GDM1 (cell line): Measurements from ENCODE around the gene DBNDD2.

Source experiments
- DNase-seq: peaks from one replicate; lab custom pipeline; 2025; lab: John Stamatoyannopoulos, UW

Gene DBNDD2

GRCh38 chr20:45407783-45408645 is at the start of gene DBNDD2:
TSS of gene DBNDD2 (plus strand) at chr20:45408289. CDS start at chr20:45408468, 179 bp downstream.
- no peak for DNase-seq

GRCh38 chr20:45359069-45359405 is 49.1 kb upstream of the DBNDD2 start:
- no peak for DNase-seq

GRCh38 chr20:45359406-45360148 is 48.5 kb upstream of the DBNDD2 start:
- no peak for DNase-seq

GRCh38 chr20:45361793-45362192 is 46.3 kb upstream of the DBNDD2 start:
- DNase-seq, result peak; percentile 21

- DNase-seq, result peak; percentile 98
These were observed 45.1 kb upstream of the DBNDD2 start, which contains the start of gene SYS1 for GRCh38 chr20:45362804-45363610. TSS of gene SYS1 (plus strand) at chr20:45363156. CDS start at chr20:45363532, 376 bp downstream.

GRCh38 chr20:45363611-45364492 is 44.2 kb upstream of the DBNDD2 start:
- no peak for DNase-seq

- no peak for DNase-seq
These were observed 42.6 kb upstream of the DBNDD2 start for GRCh38 chr20:45365444-45365970.

- no peak for DNase-seq
These were observed 41.9 kb upstream of the DBNDD2 start for GRCh38 chr20:45366192-45366591.

GRCh38 chr20:45366631-45367030 is 41.5 kb upstream of the DBNDD2 start:
- no peak for DNase-seq

- DNase-seq, result no peak
These were observed 41.0 kb upstream of the DBNDD2 start for GRCh38 chr20:45367126-45367525.

- DNase-seq, result peak; percentile 66
These were observed 39.7 kb upstream of the DBNDD2 start for GRCh38 chr20:45368221-45368980.

GRCh38 chr20:45370571-45371160 is 37.4 kb upstream of the DBNDD2 start:
- DNase-seq, result no peak

- DNase-seq, result no peak
These were observed 35.8 kb upstream of the DBNDD2 start for GRCh38 chr20:45372241-45372640.

- DNase-seq, result no peak
These were observed 35.3 kb upstream of the DBNDD2 start for GRCh38 chr20:45372646-45373352.

- peak; percentile 57 for DNase-seq
These were observed 34.6 kb upstream of the DBNDD2 start for GRCh38 chr20:45373353-45374100.

- no peak for DNase-seq
These were observed 34.0 kb upstream of the DBNDD2 start for GRCh38 chr20:45374101-45374467.

GRCh38 chr20:45374966-45375365 is 33.1 kb upstream of the DBNDD2 start:
- no peak for DNase-seq

GRCh38 chr20:45377269-45377668 is 30.8 kb upstream of the DBNDD2 start:
- DNase-seq, result no peak

- DNase-seq, result no peak
These were observed 29.9 kb upstream of the DBNDD2 start, which contains the start of gene TP53TG5 for GRCh38 chr20:45378191-45378590. TSS of gene TP53TG5 (minus strand) at chr20:45378325. CDS start at chr20:45378236, 89 bp downstream.
